ENCODE data around the gene GPX2.

- TF ChIP-seq POLR2A (IDR thresholded peaks at IDR 0.05) (no peak), CTCF (IDR thresholded peaks at IDR 0.05) (no peak)
Observed at GRCh38 chr14:64932231-64932630, 10.3 kb downstream of the GPX2 start.
